Measurements from ENCODE around the gene DGCR8.

The DGCR8 gene

GRCh38 chr22:20087319-20088262 is 7.5 kb downstream of the DGCR8 start:
- Histone ChIP-seq H3K4me3 (IDR thresholded peaks at IDR 0.05; ENCODE audit: insufficient read depth, low read depth, low read length) (no peak overlapping the region), H3K9ac (no peak overlapping the region), H3K36me3 (ENCODE audit: insufficient read depth) (peaks cover 7% of the 10 kb centered on the region; the same call in 1 of the 2 replicates), H3K79me2 (ENCODE audit: insufficient read depth, low read depth) (peaks cover 31% of the 10 kb centered on the region; the same call in 1 of the 2 replicates), H4K20me1 (ENCODE audit: insufficient read depth) (0 out of 2 replicates have a peak, but pooled peaks cover 4% of the 10 kb centered on the region), H3K4me2 (no peak overlapping the region), H2AFZ (ENCODE audit: low read depth) (no peak overlapping the region), H3K4me1 (ENCODE audit: low read depth, poor library complexity, severe bottlenecking) (no peaks in the 10 kb centered on the region), H3K27ac (no peak overlapping the region), H3K27me3 (ENCODE audit: insufficient read depth, low read depth) (no peaks in the 10 kb centered on the region)
- TF ChIP-seq CTCF (conservative IDR thresholded peaks at IDR 0.05; ENCODE audit: low read depth, low read length) = no peak

- no peak overlapping the region for H3K4me2 ChIP-seq
- no peak overlapping the region for H2AFZ ChIP-seq (ENCODE audit: low read depth)
- H3K27ac ChIP-seq = no peak overlapping the region
- no peak overlapping the region for H3K4me3 ChIP-seq (IDR thresholded peaks at IDR 0.05; ENCODE audit: insufficient read depth, low read depth, low read length)
- H3K4me1 ChIP-seq (ENCODE audit: low read depth, poor library complexity, severe bottlenecking) = no peaks in the 10 kb centered on the region
- no peak overlapping the region for H3K9ac ChIP-seq
- 0 out of 2 replicates have a peak, but pooled peaks cover 4% of the 10 kb centered on the region for H4K20me1 ChIP-seq (ENCODE audit: insufficient read depth)
- no peak for TF ChIP-seq CTCF (conservative IDR thresholded peaks at IDR 0.05; ENCODE audit: low read depth, low read length)
- no peaks in the 10 kb centered on the region for H3K27me3 ChIP-seq (ENCODE audit: insufficient read depth, low read depth)
- peaks cover 25% of the 10 kb centered on the region; the same call in 1 of the 2 replicates for H3K79me2 ChIP-seq (ENCODE audit: insufficient read depth, low read depth)
- H3K36me3 ChIP-seq (ENCODE audit: insufficient read depth) = peaks cover 7% of the 10 kb centered on the region; the same call in 1 of the 2 replicates
Observed at GRCh38 chr22:20088263-20088648, 8.2 kb downstream of the DGCR8 start.

GRCh38 chr22:20089226-20089976 is 9.4 kb downstream of the DGCR8 start:
- Histone ChIP-seq H3K9ac (no peak overlapping the region), H3K4me3 (IDR thresholded peaks at IDR 0.05; ENCODE audit: insufficient read depth, low read depth, low read length) (no peak overlapping the region), H3K27me3 (ENCODE audit: insufficient read depth, low read depth) (no peaks in the 10 kb centered on the region), H3K4me2 (no peak overlapping the region), H4K20me1 (ENCODE audit: insufficient read depth) (0 out of 2 replicates have a peak, but pooled peaks cover 4% of the 10 kb centered on the region), H3K27ac (no peak overlapping the region), H3K4me1 (ENCODE audit: low read depth, poor library complexity, severe bottlenecking) (no peaks in the 10 kb centered on the region), H2AFZ (ENCODE audit: low read depth) (no peak overlapping the region), H3K36me3 (ENCODE audit: insufficient read depth) (peaks cover 7% of the 10 kb centered on the region; the same call in 1 of the 2 replicates), H3K79me2 (ENCODE audit: insufficient read depth, low read depth) (peaks cover 13% of the 10 kb centered on the region; the same call in 1 of the 2 replicates)
- no peak for TF ChIP-seq CTCF (conservative IDR thresholded peaks at IDR 0.05; ENCODE audit: low read depth, low read length)

GRCh38 chr22:20089977-20090729 is 10.1 kb downstream of the DGCR8 start:
- H3K4me3 ChIP-seq (IDR thresholded peaks at IDR 0.05; ENCODE audit: insufficient read depth, low read depth, low read length) = no peak overlapping the region
- no peak overlapping the region for H2AFZ ChIP-seq (ENCODE audit: low read depth)
- TF ChIP-seq CTCF (conservative IDR thresholded peaks at IDR 0.05; ENCODE audit: low read depth, low read length) = no peak
- peaks cover 6% of the 10 kb centered on the region; the same call in 1 of the 2 replicates for H3K79me2 ChIP-seq (ENCODE audit: insufficient read depth, low read depth)
- H3K27ac ChIP-seq = no peak overlapping the region
- H3K4me2 ChIP-seq = no peak overlapping the region
- no peaks in the 10 kb centered on the region for H3K27me3 ChIP-seq (ENCODE audit: insufficient read depth, low read depth)
- H4K20me1 ChIP-seq (ENCODE audit: insufficient read depth) = no peaks in the 10 kb centered on the region
- H3K36me3 ChIP-seq (ENCODE audit: insufficient read depth) = peaks cover 7% of the 10 kb centered on the region; the same call in 1 of the 2 replicates
- no peaks in the 10 kb centered on the region for H3K4me1 ChIP-seq (ENCODE audit: low read depth, poor library complexity, severe bottlenecking)
- no peak overlapping the region for H3K9ac ChIP-seq

All from KMS-11 (cell line).